Stimulated activated CD8-positive, alpha-beta memory T cell treated with anti-CD3 and anti-CD28 coated beads, Interleukin-2, amount 100 ng/mL, for 48 hours (primary cell): ENCODE measurements around the gene LRRC42.

ENCODE experiments used
- DNase-seq, 2 donors: peaks; one replicate each; pipeline ENCODE4 v3.0.0-alpha.2; 2020; ENCODE audit warnings: low read depth in 2 of 2

LRRC42 gene

DNA sequence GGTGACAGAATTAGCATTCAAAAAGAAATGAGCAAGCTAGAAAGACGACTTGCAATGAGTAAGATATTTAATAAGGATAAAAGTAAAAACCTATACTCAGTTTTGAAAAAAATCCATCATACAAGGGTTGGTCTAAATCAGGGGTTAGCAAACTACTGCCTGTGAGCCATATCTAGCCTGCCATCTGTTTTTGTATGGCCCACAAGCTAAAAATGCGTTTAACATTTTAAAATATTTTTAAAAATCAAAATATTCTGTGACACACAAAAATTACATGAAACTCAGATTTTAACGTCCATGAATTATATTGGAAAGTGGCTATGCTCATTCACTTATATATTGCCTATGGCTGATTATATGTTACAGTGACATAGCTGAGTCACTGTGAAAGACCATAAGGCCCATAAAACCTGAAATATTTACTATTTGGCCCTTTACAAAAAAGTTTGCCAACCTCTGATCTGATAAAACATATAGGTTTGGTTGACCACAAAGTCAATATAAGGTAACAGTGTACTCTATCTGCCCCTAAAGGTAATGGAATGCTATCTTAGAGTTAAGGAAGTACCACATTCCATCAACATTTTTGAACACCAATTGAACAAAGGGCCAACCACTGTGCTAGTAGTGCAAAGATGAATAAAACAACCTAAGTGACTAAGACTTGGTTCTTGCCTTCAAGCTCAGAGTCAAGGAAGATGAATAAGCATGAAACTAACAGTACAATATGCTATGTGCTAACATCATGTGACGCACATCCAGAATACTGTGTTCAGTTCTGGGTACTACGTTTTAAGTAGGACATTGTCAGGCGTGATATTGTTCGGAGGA lies 3.8 kb upstream of the LRRC42 start:
- no peak for DNase-seq

DNA sequence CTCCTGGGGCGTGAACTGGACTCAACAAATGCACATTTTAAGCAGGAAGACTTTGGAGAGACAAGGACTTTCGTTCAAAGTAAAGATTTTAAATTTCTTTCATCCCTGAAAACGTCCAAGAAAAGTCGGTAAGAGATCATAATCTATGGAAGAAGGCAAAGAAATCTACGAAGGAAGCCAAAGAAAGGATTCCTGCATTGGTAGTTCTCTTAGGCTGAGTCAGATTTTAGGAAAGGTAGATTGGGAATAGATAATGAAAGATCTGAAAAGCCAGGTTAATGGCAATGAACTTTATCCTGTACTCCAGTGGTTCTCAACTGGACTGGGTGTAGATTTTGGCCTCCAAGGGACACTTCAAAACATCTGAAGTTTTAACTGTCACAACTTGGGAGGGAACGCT lies 3.1 kb upstream of the LRRC42 start:
- no peak for DNase-seq

DNA sequence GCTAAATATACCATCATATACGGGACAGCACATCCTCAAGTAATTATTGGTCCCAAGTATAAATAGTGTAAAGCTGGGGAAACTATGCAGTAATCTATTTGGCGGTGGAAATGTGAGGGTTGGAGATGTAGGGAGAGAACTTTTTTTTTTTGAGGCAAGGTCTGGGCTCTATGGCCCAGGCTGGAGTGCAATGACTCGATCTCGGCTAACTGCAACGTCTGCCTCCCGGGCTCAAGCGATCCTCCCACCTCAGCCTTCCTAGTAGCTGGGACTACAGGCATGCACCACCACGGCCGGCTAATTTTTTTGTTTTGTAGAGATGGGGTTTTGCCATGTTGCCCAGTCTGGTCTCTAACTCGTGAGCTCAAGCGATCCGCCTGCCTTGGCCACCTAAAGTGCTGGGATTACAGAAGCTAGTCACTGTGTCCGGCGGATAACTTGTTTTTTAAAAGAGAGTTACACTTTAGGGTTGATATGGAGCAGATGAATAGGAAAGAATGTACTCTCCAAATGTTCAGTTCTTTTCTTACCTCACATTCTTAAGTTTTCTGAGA lies 2.6 kb upstream of the LRRC42 start:
- no peak for DNase-seq

DNA sequence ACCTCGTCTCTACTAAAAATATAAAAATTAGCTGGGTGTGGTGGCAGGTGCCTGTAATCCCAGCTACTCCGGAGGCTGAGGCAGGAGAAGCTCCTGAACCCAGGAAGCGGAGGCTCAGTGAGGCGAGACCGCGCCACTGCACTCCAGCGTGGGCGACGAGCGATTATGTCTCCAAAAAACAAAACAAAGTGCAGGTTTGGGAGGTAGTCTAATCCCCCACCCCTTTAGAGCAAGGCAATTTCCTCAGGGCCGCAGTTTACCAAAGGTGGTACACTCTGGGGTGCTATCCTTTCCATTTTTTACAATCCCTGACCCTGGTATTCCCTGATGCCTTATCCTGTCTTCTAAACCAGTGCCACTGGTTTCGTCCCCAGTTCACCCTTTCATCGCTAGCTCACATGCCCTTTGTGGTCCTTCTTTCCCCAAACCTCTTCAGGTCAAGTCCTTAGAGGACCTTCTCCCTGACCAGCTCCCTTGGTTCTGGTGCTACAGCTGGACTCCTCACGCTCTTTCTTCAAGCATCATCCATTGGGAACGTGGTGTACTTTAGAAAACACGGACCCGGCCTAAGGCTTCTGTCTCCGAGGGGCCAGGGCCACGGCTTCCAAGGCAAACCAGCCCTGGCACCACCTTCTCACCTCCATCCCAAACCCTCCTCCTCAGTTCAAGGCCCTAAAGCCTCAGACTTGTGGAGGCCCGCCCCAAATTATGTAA lies 1.5 kb upstream of the LRRC42 start:
- no peak for DNase-seq

DNA sequence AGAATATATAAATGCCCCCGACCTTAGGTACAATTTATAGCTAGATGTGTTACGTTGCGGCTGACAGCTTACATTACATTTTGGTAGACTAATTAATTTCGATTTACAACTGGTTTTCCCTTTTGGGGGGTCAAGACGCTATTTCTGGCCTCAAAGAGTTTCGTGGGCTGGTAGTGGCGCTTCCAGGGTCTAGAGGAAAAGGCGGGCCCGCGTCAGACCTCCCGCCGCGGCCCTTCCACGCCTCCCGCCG lies 1.0 kb upstream of the LRRC42 start:
- DNase-seq: no peak

DNA sequence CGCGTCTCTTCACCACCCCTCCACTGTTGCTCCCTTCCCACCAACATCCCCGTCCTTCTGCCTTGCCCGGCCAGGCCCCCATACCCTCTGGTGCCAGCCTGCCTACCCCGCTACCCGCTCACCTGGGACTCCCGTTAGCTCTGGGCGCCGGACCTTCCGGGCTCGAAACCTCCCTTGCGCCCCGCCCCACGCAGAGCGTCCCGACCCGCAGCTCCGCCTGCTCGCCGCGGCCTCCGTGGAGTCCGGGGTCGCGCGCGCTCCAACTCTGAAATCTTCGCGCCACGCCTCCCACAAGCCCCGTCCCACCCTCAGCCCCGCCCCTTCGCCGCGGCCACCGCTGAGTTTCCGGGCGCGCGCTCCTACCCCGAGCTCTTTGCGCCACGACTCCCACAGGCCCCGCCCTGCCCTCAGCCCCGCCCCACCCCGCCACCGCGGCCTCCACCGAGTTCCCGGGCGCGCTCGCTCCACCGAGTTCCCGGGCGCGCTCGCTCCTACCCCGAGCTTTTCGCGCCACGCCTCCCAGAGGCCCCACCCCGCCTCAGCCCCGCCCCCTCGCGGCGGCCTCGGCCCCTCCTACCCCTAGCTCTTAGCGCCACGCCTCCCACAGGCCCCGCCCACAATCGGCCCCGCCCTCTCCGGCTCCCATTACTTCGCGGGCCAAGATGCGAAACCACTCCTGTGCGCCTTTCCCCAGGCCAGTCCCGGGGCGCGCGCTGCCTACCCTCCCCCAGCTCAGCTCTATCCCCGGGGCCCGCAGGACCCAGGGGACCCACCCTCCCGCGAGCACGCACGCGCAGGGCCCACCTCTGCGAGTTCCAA lies 508 bp upstream of the LRRC42 start, which contains the start of gene IFT25:
Gene IFT25 (minus strand): TSS at position 267 of the 819 bp plus-strand sequence. CDS start 5,617 bp downstream, outside the sequence.
- DNase-seq: peak; percentile 97 to 99

DNA sequence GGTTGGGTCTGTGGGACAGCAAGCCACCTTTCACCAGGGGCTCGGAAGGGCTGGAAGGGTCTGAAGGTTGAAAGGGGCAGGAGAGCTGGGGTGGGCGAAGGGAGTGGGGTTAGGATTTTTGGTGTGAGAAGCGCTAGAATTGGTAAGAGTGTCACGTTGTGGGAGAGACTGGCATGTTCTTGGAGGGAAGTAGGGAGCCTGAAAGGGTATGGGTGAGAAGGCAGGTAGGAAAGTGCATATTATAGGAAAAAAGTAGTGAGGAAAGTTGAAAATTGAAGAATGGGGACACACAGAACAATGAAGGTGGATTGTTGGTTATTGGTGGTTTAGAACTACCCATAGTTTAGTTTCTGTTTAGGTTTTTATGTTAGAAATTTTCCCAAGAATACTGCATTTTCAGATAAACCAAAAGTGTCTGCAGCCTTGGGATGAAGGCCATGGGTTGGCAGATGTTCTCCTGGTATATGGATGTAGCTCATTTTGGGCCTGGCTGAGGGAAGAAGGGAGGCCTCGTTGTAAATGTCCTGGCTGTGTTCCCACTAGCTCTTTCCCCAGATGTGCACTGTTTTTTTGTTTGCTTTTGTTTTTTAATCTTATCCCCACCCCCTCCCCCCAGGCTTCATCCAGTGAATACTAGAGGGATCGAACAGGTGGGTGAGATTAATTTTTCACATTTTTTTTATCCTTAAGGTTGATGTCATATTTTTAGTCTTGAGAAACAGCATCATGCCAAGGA lies 1.2 kb downstream of the LRRC42 start:
- no peak for DNase-seq

DNA sequence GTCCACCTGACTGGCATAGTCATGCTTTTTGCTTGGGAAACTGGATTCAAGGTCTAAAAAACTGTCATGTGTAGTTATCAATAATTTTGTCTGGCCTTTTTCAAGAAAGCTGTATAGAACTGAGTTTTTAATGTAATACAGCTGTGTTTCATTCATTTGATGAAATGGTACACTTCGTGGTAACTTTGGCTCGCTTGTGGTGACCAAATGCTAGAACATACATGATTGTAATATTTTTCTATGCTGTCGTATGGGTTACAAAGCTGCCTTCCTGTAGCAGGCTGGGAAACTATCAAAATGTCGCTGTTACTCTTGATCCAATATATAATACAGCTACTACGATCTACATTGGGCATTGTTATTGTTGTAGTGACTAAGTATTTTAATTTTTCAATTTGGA lies 2.1 kb downstream of the LRRC42 start:
- DNase-seq: no peak

DNA sequence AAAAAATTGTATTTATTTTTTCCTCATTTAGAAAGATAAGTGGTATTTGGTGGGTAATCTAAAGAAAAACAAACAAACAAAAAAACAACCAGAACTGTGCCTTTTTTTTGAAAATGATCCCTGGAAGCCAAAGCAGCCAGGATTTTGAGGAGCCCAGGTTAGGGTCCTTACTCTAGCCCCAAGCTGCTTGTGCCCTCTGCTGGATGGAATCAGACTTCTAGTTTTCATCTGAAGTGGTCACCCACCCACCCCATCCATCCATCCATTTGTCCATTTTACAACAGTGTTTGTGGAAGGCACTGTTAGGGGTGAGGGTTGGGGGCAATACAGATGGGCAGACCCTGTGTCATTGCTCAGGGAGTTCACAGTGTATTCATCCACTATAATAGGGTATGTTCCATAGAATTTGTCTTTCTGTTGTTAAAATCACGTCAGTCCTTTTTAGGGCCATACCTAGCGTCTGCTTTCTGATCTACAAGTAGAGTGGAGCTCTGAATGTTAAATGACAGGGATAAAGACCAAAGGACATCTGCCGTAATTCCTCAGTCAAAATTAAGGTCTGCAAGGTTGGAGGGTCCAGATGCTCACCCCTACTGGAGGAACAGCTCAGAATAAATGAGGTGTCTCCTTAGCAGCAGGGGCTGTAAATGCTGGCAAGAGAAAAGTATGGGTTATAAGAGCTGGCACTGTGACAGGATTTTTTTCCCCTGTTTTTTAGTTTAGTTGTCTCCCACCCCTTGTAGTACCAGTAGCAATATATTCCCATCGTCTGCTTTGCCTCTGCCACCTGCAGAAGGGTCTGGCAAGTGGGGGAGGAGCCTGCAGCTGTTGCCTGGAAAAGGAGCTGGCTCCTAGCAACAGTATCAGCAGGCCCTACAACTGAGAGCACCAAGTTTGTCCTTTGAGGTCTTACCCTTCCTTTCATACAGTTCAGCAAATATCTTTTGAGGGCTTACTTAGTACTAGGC lies 3.2 kb downstream of the LRRC42 start:
- no peak for DNase-seq

DNA sequence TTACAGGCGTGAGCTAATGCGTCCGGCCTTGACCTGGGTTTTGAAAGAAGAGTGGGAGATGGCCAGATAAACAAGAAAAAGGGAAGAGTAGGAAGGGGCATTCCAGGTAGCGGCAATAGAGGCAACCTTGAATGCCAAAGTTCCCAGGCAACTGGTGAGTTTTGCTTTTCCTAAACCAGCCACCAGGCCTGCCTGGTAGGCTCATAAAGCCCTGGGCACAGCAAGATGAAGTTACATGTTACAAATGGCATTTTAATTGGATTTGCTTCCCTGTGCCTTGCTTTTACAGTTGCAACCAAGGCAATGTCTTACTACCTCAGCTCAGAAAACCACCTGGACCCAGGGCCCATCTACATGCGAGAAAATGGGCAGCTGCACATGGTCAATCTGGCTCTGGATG lies 5.5 kb downstream of the LRRC42 start:
- DNase-seq: no peak

DNA sequence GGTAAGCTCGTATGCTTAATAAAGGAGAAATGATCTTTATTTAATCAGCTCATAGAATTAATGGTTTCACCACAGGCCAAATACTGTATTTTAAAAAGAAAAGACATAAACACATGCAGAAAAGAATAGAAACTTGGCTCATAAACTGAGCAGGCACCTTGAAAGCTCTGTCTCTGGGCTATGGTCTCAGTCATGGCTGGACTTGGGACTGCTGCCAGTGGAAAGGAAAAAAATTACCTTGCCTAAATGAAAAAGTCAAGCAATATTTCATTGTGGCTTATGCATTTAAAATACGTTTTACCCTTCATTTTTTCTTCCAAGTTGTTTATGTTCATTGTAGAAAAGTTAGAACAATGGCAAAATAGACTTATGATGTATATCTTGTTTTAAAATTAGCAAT lies 8.0 kb downstream of the LRRC42 start:
- DNase-seq: no peak

DNA sequence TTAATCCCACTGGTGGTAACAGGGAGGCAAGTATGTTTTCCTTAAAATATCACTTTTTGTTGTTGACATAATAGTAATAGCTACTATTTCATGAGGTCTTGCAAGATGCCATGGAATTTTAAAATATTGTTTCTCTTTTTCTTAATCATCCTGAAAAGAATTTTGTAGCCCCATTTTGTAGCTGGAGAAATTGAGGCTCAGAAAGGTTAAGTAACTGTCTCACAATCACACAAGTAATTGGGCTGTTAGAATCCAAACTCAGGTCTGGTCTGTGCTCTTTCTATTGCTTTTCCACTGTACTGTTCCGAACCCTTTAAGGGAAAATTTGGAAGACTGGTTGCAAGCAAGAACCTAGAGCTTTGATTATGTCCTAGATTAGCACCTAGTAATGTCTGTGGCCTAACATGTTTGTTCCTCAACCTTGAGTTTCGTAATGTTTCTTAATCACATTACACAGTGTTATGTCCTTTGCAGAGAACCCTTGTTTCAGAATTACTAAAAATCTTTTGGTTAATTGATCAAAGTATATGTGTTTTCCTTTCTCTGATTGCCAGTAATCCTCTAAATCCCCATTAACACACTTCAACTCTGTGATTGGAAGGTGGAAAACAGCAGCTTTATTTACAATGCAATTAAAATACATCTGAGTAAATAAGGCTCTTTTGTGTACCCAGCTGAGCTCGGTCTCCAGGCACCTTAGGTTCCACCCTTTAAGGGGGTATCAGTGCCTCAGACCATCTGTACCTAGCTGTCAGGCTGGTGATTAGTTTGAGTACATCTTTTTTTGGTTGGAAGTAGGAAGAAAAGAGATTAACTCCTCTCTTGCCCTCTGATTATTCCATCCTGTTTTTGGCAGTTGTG lies 10.4 kb downstream of the LRRC42 start:
- no peak for DNase-seq

DNA sequence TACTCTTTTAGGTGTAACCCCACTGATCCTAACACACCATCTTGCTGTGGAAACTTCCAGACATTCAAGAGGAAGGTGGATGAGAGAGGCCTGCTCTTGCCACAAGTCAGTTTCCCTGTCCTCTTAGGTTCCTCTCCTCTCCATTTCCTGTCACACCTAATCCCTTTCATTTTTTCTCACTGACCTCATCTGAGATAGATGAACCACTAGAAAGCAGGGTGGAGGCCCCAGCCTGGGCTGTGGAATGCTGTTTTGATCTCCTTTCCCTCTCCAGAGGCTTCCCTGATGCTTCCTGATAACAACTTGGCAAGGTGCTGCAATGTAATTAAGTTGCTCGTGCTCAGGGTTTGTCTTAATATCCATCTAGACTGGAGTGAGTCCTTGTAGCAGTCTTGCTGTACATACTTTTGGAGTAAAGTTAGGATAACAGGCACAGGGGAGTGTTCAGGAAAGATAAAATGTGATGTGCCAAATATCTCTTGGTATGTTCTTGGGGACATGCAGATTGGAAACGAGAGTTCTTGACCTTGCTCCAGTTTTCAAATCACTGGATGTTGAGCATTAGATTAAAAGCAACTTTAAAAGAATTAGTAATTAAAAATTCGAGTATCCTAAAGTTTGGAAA lies 11.2 kb downstream of the LRRC42 start:
- DNase-seq: no peak

DNA sequence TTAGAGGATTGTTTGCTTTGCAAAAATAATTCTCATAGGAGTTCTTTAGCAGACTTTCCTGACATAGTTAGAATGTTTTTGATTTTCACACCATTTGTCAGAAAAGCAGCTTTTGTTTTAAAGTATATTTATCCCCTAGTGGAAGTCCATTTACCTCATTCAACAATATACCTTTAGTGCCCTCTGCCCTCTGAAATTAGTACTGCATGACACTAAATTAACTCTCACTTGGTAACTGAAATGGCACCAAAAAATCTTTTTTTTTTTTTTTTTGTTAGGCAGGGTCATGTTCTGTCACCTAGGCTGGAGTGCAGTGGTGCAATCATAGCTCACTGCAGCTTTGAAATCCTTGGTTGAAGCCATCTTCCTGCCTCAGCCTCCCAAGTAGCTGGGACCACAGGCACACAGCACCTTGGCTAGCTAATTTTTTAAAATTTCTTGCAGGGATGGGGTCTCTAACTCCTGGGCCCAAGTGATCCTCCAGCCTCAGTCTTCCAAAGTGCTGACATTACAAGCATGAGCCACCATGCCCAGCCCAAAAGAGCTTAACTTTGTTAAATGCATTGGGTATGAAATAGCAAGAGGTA lies 13.6 kb downstream of the LRRC42 start:
- DNase-seq: no peak

DNA sequence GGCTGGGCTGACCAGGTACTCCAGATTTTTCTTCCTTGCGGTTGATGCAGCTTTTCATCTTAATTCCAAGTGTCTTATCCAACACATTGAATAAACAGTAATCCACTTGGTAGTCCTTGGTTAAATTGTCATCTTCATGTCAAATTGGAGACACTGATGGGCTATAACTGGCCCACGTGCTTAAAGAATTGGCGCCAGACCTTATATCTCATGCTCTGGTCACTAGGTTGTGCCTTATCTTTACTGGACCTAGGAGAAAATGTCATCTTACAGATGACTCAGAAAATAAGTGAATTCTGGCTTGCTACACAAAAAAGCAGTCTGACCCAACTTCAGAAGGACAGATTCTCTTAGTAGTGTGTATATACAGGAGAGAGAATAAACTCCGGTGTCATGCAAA lies 16.2 kb downstream of the LRRC42 start:
- DNase-seq: no peak

DNA sequence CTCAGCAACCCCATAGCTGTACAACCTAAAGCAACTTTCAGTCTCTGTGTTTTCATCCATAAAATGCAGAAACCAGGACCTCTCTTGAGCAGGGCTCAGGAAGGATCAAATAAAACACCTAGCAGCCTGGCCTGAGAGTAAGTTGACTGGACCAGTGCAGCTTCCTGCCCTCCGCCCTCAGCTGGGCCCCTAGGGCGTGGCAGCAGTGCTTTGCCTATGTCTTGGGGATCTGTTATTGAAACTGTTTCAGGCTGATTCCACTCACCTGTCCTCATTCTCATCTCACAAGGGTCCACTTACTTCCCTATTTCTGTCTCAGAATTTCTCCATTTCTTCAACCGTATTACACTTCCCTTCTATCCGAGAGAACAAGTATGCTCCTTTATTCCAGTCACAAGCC lies 17.3 kb downstream of the LRRC42 start:
- no peak for DNase-seq

DNA sequence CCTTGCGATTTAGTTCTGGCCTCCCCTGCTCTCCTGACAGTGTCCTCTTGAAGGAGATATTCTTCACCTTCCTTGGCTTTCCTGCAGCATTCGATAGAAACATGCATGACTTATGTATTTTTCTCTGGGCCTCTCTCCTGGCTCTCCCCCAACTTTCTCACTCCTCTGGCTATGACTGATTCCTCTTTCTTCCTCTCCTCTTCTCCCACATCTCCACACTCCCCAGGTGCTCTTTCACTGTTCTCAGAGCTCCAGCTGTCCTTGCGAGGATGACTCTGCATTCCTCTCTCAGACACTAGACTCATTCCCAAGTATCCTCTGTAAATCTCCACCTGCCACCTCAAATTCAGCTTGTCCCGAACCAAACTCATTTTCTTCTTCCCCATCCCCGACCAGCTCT lies 18.0 kb downstream of the LRRC42 start:
- DNase-seq: no peak

DNA sequence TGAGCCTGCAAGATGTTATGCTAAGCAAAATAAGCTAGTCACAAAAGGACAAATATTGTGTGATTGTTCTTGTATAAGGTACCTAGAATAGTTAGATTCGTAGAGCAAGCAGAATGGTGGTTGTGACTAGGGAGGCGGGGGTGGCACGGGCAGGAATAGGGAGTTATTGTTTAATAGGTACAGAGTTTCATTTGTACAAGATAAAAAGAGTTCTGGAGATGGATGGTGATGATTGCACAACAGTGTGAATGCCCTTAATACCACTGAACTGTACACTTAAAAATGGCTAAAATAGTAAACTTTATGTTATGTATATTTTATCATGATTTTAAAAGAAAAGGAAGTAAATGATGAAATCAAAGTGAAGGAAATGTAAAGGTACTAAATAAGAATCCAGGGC lies 20.6 kb downstream of the LRRC42 start:
- DNase-seq: no peak
